Measurements from ENCODE around the gene USP32. TPM values are rescaled to one million over a fixed set of nuclear protein-coding genes. Genes with fewer than 3 reads are reported as not detected.

Gene USP32
- total and polyA plus RNA-seq, 4 donors: 11.6 to 103 (median 42.9) TPM

GRCh38 chr17:60165223-60165622 lies 226.7 kb downstream of the USP32 start:
- no peak for DNase-seq (ENCODE audit: low spot score)
- WGBS: 75% methylated on average over 5 of the region's 5 CpGs
- H3K9ac ChIP-seq (ENCODE audit: low read depth in 1 of 2, low read length in 2 of 2): no peak overlapping the region
- peaks cover 0 to 10% (median 7%) of the 10 kb centered on the region in 4 donors for H3K4me1 ChIP-seq (ENCODE audit: control insufficient read depth in 4 of 4, insufficient read depth in 4 of 4, low read length in 3 of 4)
- no peak overlapping the region for H3K27ac ChIP-seq (ENCODE audit: low read depth in 1 of 2, low read length in 2 of 2)
- H3K9me3 ChIP-seq (ENCODE audit: control insufficient read depth in 4 of 4, low read length in 3 of 4): no peaks in the 10 kb centered on the region
- H3K27me3 ChIP-seq (ENCODE audit: control insufficient read depth in 4 of 4, insufficient read depth in 4 of 4, low read length in 3 of 4): no peaks in the 10 kb centered on the region
- no peak overlapping the region for H3K4me3 ChIP-seq (ENCODE audit: low read depth in 1 of 3, low read length in 3 of 3)
- H3K36me3 ChIP-seq (ENCODE audit: control insufficient read depth in 4 of 4, insufficient read depth in 3 of 4, low read depth in 1 of 4, low read length in 3 of 4): no peaks in the 10 kb centered on the region
- TF ChIP-seq NR2F2 (IDR thresholded peaks at IDR 0.05) (no peak), CTCF (IDR thresholded peaks at IDR 0.05; ENCODE audit: low read depth, low read length, missing input control) (no peak), RXRA (IDR thresholded peaks at IDR 0.05) (no peak), ATF3 (IDR thresholded peaks at IDR 0.05) (no peak)

GRCh38 chr17:60164697-60165096 lies 227.2 kb downstream of the USP32 start:
- no peaks in the 10 kb centered on the region for H3K9me3 ChIP-seq (ENCODE audit: control insufficient read depth in 4 of 4, low read length in 3 of 4)
- no peak overlapping the region for H3K9ac ChIP-seq (ENCODE audit: low read depth in 1 of 2, low read length in 2 of 2)
- H3K4me3 ChIP-seq (ENCODE audit: low read depth in 1 of 3, low read length in 3 of 3): no peak overlapping the region
- H3K4me1 ChIP-seq (ENCODE audit: control insufficient read depth in 4 of 4, insufficient read depth in 4 of 4, low read length in 3 of 4): peaks cover 0 to 10% (median 7%) of the 10 kb centered on the region in 4 donors
- TF ChIP-seq HNF4A (conservative IDR thresholded peaks at IDR 0.05) (no peak), MAX (IDR thresholded peaks at IDR 0.05) (no peak), EGR1 (IDR thresholded peaks at IDR 0.05; ENCODE audit: low read depth in 2 of 2) (no peak), FOXA1 (IDR thresholded peaks at IDR 0.05) (no peak), TAF1 (conservative IDR thresholded peaks at IDR 0.05) (no peak), SP1 (IDR thresholded peaks at IDR 0.05) (no peak), JUND (IDR thresholded peaks at IDR 0.05) (no peak), YY1 (IDR thresholded peaks at IDR 0.05) (no peak), RXRA (IDR thresholded peaks at IDR 0.05) (no peak), ZBTB33 (IDR thresholded peaks at IDR 0.05) (no peak), GABPA (IDR thresholded peaks at IDR 0.05 in 1 of 2, conservative IDR thresholded peaks at IDR 0.05 in 1 of 2) (no peak), ATF3 (IDR thresholded peaks at IDR 0.05) (no peak)
- no peaks in the 10 kb centered on the region for H3K36me3 ChIP-seq (ENCODE audit: control insufficient read depth in 4 of 4, insufficient read depth in 3 of 4, low read depth in 1 of 4, low read length in 3 of 4)
- H3K27ac ChIP-seq (ENCODE audit: low read depth in 1 of 2, low read length in 2 of 2): no peak overlapping the region
- no peak for DNase-seq (ENCODE audit: low spot score)
- H3K27me3 ChIP-seq (ENCODE audit: control insufficient read depth in 4 of 4, insufficient read depth in 4 of 4, low read length in 3 of 4): no peaks in the 10 kb centered on the region
- 63% methylated on average over 5 of the region's 5 CpGs for WGBS

GRCh38 chr17:60164164-60164563 lies 227.8 kb downstream of the USP32 start:
- no peak for DNase-seq (ENCODE audit: low spot score)
- H3K4me1 ChIP-seq (ENCODE audit: control insufficient read depth in 4 of 4, insufficient read depth in 4 of 4, low read length in 3 of 4): peaks cover 0 to 10% (median 7%) of the 10 kb centered on the region in 4 donors
- H3K9ac ChIP-seq (ENCODE audit: low read depth in 1 of 2, low read length in 2 of 2): no peak overlapping the region
- TF ChIP-seq MAX (IDR thresholded peaks at IDR 0.05) (no peak), ATF3 (IDR thresholded peaks at IDR 0.05) (no peak), JUND (IDR thresholded peaks at IDR 0.05) (no peak), TAF1 (conservative IDR thresholded peaks at IDR 0.05) (no peak), SP1 (IDR thresholded peaks at IDR 0.05) (no peak), HNF4A (conservative IDR thresholded peaks at IDR 0.05) (no peak), RAD21 (IDR thresholded peaks at IDR 0.05) (no peak), RXRA (IDR thresholded peaks at IDR 0.05) (no peak)
- no peak overlapping the region for H3K4me3 ChIP-seq (ENCODE audit: low read depth in 1 of 3, low read length in 3 of 3)
- no peaks in the 10 kb centered on the region for H3K27me3 ChIP-seq (ENCODE audit: control insufficient read depth in 4 of 4, insufficient read depth in 4 of 4, low read length in 3 of 4)
- WGBS: 91% methylated on average over 6 of the region's 6 CpGs
- no peaks in the 10 kb centered on the region for H3K9me3 ChIP-seq (ENCODE audit: control insufficient read depth in 4 of 4, low read length in 3 of 4)
- no peaks in the 10 kb centered on the region for H3K36me3 ChIP-seq (ENCODE audit: control insufficient read depth in 4 of 4, insufficient read depth in 3 of 4, low read depth in 1 of 4, low read length in 3 of 4)
- H3K27ac ChIP-seq (ENCODE audit: low read depth in 1 of 2, low read length in 2 of 2): no peak overlapping the region
